Endothelial cell of umbilical vein (primary cell): Measurements from ENCODE around the gene PDXDC1. TPM values are rescaled to one million over a fixed set of nuclear protein-coding genes. Genes with fewer than 3 reads are reported as not detected.

ENCODE experiments used
- BruUV-seq: library from RNA; stranded (reverse); fragments of 400-500 nt; replicated peaks from 2 replicates; lab custom pipeline; 2021; lab: Mats Ljungman, UMichigan
- CTCF ChIA-PET: fragments of 300-600, 350-600 bp; sonication (Branson Sonifier 250); formaldehyde crosslinking; loops from one replicate; lab custom pipeline; 2021; ENCODE audit warnings: antibody characterized with exemption, inconsistent platforms; lab: Charles Lee
- POLR2A ChIA-PET: fragments of 300-600, 350-600 bp; sonication (Branson Sonifier 250); formaldehyde crosslinking; loops from one replicate; lab custom pipeline; 2021; ENCODE audit warnings: antibody characterized with exemption, inconsistent platforms; lab: Charles Lee
- DNase-seq: peaks from one replicate; pipeline ENCODE4 v3.0.0-alpha.2; 2011; ENCODE audit warnings: low read depth, low spot score
- FAIRE-seq: peaks from 2 replicates; lab custom pipeline; 2011; peaks lifted over from hg19 to GRCh38; lab: Jason Lieb, UNC
- H2AFZ ChIP-seq: 2 replicates; pipeline ENCODE4 v1.6.0; 2012; ENCODE audit warnings: low read depth, low read length, control low read depth, inconsistent platforms
- H3K27ac ChIP-seq: 2 replicates; pipeline ENCODE4 v1.5.1; 2011; ENCODE audit warnings: low read depth, mild to moderate bottlenecking, control low read depth, low read length, moderate library complexity; ENCODE audit not compliant: insufficient read depth
- H3K27me3 ChIP-seq, 2 experiments: 2 replicates each; pipeline versions ENCODE4 v1.6.0 to v1.6.1; 2011; ENCODE audit warnings: low read length in 2 of 2, mixed read lengths in 1 of 2; ENCODE audit not compliant: control insufficient read depth in 2 of 2, insufficient read depth in 2 of 2
- H3K36me3 ChIP-seq, 2 experiments: 2 replicates in 1 of 2; 3 replicates in 1 of 2; pipeline ENCODE4 v1.5.1; 2011; ENCODE audit warnings: low read length in 2 of 2, mild to moderate bottlenecking in 1 of 2, moderate library complexity in 1 of 2; ENCODE audit not compliant: control insufficient read depth in 2 of 2, insufficient read depth in 2 of 2; ENCODE audit errors: extremely low read depth in 1 of 2
- H3K4me1 ChIP-seq: 3 replicates; pipeline ENCODE4 v1.5.1; 2011; ENCODE audit warnings: mild to moderate bottlenecking, low read length; ENCODE audit not compliant: control insufficient read depth, insufficient read depth; ENCODE audit errors: extremely low read depth
- H3K4me2 ChIP-seq: 2 replicates; pipeline ENCODE4 v1.6.1; 2011; ENCODE audit warnings: low read length, control low read depth, mixed read lengths; ENCODE audit not compliant: insufficient read depth
- H3K4me3 ChIP-seq, 3 experiments: fragments of 200-600 bp in 1 of 3; sonication (generic), shearing (Covaris generic) in 1 of 3; replicated peaks in 1 of 3; 2 replicates each; pipeline ENCODE4 v1.5.1; 2011 to 2016; ENCODE audit warnings: control low read depth in 3 of 3, low read length in 3 of 3, mild to moderate bottlenecking in 2 of 3, inconsistent platforms in 1 of 3, low read depth in 1 of 3, moderate library complexity in 1 of 3; ENCODE audit not compliant: insufficient read depth in 1 of 3
- H3K79me2 ChIP-seq: 2 replicates; pipeline ENCODE4 v1.6.0; 2012; ENCODE audit warnings: low read length, inconsistent platforms; ENCODE audit not compliant: control insufficient read depth, insufficient read depth
- H3K9ac ChIP-seq: replicated peaks from 2 replicates; pipeline ENCODE3; 2011; ENCODE audit warnings: low read length, control low read depth; ENCODE audit not compliant: insufficient read depth; ENCODE audit errors: extremely low read depth
- H3K9me1 ChIP-seq: replicated peaks from 3 replicates; pipeline ENCODE4 v1.6.0; 2011; ENCODE audit warnings: mild to moderate bottlenecking, low read length; ENCODE audit not compliant: control insufficient read depth, insufficient read depth; ENCODE audit errors: extremely low read depth
- H3K9me3 ChIP-seq: replicated peaks from 2 replicates; pipeline ENCODE4 v1.5.1; 2012; ENCODE audit warnings: low read length, inconsistent platforms; ENCODE audit not compliant: control insufficient read depth, insufficient read depth
- H4K20me1 ChIP-seq: replicated peaks from 2 replicates; pipeline ENCODE3; 2011; ENCODE audit warnings: mild to moderate bottlenecking, low read length; ENCODE audit not compliant: control insufficient read depth, insufficient read depth; ENCODE audit errors: extremely low read depth
- EZH2 ChIP-seq: IDR thresholded peaks from 2 replicates; pipeline ENCODE4 v1.6.1; 2012; ENCODE audit warnings: borderline replicate concordance, low read depth, mild to moderate bottlenecking, moderate library complexity, low read length, inconsistent platforms; ENCODE audit not compliant: severe bottlenecking
- FOS ChIP-seq: IDR thresholded peaks from 2 replicates; pipeline ENCODE4 v1.6.1; 2011; ENCODE audit warnings: mild to moderate bottlenecking, low read length, moderate library complexity, borderline replicate concordance; ENCODE audit not compliant: insufficient read depth
- GATA2 ChIP-seq: IDR thresholded peaks from 2 replicates; pipeline ENCODE4 v1.7.0; 2011; ENCODE audit warnings: low read depth, mild to moderate bottlenecking, moderate library complexity, mixed read lengths, low read length; ENCODE audit not compliant: insufficient read length, insufficient read depth
- JUN ChIP-seq: IDR thresholded peaks from 2 replicates; pipeline ENCODE4 v1.6.1; 2011; ENCODE audit warnings: borderline replicate concordance, low read depth; ENCODE audit not compliant: insufficient read length, insufficient read depth
- MYC ChIP-seq: IDR thresholded peaks from one replicate; pipeline ENCODE4 v1.6.1; 2011; ENCODE audit warnings: mild to moderate bottlenecking, low read depth, low read length
- POLR2A ChIP-seq: IDR thresholded peaks from 2 replicates; pipeline ENCODE4 v1.6.1; 2012; ENCODE audit warnings: low read depth, mild to moderate bottlenecking, control low read depth, low read length
- POLR2AphosphoS5 ChIP-seq: IDR thresholded peaks from 2 replicates; pipeline ENCODE4 v1.6.1; 2012; ENCODE audit warnings: low read depth, mild to moderate bottlenecking, control low read depth, low read length, moderate library complexity; ENCODE audit not compliant: insufficient read depth
- dilution Hi-C: fragments of 300-500 bp; cut with MboI; formaldehyde crosslinking; loops from one replicate; pipeline ENCODE4 v1.15.0; 2019; ENCODE audit warnings: low sequenced_read_pairs; ENCODE audit not compliant: extremely low pct_ligation_motif_present
- intact Hi-C: fragments of 100-400 bp; cut with micrococcal nuclease; formaldehyde crosslinking; loops from one replicate; pipeline ENCODE4 v1.10.0; 2022
- polyA plus RNA-seq, 4 experiments: library from polyadenylated mRNA; depleted of rRNA in 3 of 4; stranded (reverse) in 3 of 4; unstranded in 1 of 4; fragments of >200 nt; gene quantifications; 2 replicates each; pipeline versions ENCODE4 v1.2.1 to v1.2.3, GENCODE V29; 2011 to 2012; ENCODE audit warnings: missing spikeins in 1 of 4
- total RNA-seq: library from RNA; stranded (reverse); gene quantifications from 2 replicates; pipeline ENCODE4 v1.2.3, GENCODE V29; 2021
- TF ChIP-seq, protein P1 (sequence below), 2 donors: IDR thresholded peaks; 1 replicate in 1 of 2; 2 replicates in 1 of 2; pipeline ENCODE4 v1.5.1; 2011; ENCODE audit warnings: low read length in 2 of 2, mild to moderate bottlenecking in 2 of 2, moderate library complexity in 2 of 2, control low read depth in 1 of 2, inconsistent platforms in 1 of 2, low read depth in 1 of 2; ENCODE audit not compliant: insufficient read depth in 1 of 2; ENCODE audit errors: extremely low read depth in 1 of 2
- TF ChIP-seq, protein P2 (sequence below): IDR thresholded peaks from 2 replicates; pipeline ENCODE4 v1.6.1; 2011; ENCODE audit not compliant: insufficient read depth, insufficient read length

The PDXDC1 gene
- total and polyA plus RNA-seq, 2 donors (not counting 3 experiments of a cell fraction or from before 2014, with no cell fraction given): 44.6 to 78.9 TPM

DNA sequence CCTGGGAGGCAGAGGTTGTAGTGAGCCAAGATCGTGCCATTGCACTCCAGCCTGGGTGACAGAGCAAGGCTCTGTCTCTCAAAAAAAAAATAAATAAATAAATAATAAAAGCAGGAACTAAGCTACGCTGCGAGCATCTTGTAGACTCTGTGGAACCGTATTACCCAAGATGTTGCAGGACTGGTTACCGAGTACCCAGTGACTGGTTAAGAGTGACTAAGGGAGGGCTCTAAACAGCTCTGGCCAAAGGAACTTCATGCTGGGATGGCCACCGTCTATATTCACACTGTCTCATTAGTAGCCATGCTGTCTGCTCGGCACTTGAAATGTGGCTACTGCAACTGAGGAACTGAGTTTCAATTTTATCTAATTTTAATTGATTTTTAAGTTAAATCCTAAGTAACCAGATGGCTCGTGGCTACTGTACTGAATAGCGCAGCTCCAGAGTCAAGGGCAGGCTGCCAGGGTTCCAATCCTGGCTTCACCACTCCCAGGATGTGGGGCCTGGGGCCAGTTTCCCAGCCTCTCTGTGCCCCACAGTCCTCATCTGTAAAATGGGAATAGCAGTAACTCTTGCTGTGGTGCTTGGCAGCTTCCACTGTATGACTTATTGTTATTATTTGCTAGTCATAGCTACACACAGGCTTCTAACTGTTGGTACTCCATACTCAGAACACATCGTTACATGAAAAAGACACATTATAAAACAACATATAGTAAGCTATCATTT lies 78.1 kb downstream of the PDXDC1 start:
- no peaks in the 10 kb centered on the region for H4K20me1 ChIP-seq
- H3K4me1 ChIP-seq: peaks cover 20% of the 10 kb centered on the region
- H3K4me3 ChIP-seq: no peak overlapping the region
- H3K9me3 ChIP-seq: no peaks in the 10 kb centered on the region
- DNase-seq: no peak
- no peak overlapping the region for H3K4me2 ChIP-seq
- H3K36me3 ChIP-seq: no peaks in the 10 kb centered on the region
- no peaks in the 10 kb centered on the region for H3K27me3 ChIP-seq
- no peak overlapping the region for H3K27ac ChIP-seq
- no peak overlapping the region for H3K9ac ChIP-seq
- BruUV-seq: no TSS peak
- TF ChIP-seq POLR2A (no peak), FOS (no peak), MYC (no peak), EZH2 (no peak), JUN (no peak), POLR2AphosphoS5 (no peak), GATA2 (no peak)
- TF ChIP-seq, protein P1, sequence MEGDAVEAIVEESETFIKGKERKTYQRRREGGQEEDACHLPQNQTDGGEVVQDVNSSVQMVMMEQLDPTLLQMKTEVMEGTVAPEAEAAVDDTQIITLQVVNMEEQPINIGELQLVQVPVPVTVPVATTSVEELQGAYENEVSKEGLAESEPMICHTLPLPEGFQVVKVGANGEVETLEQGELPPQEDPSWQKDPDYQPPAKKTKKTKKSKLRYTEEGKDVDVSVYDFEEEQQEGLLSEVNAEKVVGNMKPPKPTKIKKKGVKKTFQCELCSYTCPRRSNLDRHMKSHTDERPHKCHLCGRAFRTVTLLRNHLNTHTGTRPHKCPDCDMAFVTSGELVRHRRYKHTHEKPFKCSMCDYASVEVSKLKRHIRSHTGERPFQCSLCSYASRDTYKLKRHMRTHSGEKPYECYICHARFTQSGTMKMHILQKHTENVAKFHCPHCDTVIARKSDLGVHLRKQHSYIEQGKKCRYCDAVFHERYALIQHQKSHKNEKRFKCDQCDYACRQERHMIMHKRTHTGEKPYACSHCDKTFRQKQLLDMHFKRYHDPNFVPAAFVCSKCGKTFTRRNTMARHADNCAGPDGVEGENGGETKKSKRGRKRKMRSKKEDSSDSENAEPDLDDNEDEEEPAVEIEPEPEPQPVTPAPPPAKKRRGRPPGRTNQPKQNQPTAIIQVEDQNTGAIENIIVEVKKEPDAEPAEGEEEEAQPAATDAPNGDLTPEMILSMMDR (IDR thresholded peaks at IDR 0.05; ENCODE audit: extremely low read depth in 1 of 2, insufficient read depth in 1 of 2, low read depth in 1 of 2, low read length in 2 of 2): no peak
- TF ChIP-seq, protein P2, sequence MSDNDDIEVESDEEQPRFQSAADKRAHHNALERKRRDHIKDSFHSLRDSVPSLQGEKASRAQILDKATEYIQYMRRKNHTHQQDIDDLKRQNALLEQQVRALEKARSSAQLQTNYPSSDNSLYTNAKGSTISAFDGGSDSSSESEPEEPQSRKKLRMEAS: no peak
- POLR2A ChIA-PET: interaction anchor here (1.1 kb wide), 1 partner anchor 16 kb away, joined by 3 read pairs; no protein-coding TSS in a partner anchor
- intact Hi-C loops: loop anchor here (10.0 kb wide), 1 partner anchor 78 kb away; the partner anchor contains the start of gene PDXDC1
- H3K79me2 ChIP-seq: peaks cover 47% of the 10 kb centered on the region
- FAIRE-seq: no peak
- no peaks in the 10 kb centered on the region for H3K9me1 ChIP-seq
- no peak overlapping the region for H2AFZ ChIP-seq
- dilution Hi-C loops: no loop called here
- CTCF ChIA-PET: interaction anchor here (0.8 kb wide), 1 partner anchor 12 kb away, joined by 3 read pairs; no protein-coding TSS in a partner anchor
